Measurements from ENCODE around the gene CMC4.
A peak's percentile ranks its signal among the peaks of the same experiment; 100 is the strongest.

The CMC4 gene

GRCh38 chrX:155053656-155054055, 17.3 kb downstream of the CMC4 start:
- no peak for DNase-seq (ENCODE audit: low read depth in 3 of 3)

- no peak for DNase-seq (ENCODE audit: low read depth in 3 of 3)
These were observed 18.0 kb downstream of the CMC4 start for GRCh38 chrX:155052738-155053498.

- DNase-seq (ENCODE audit: low read depth in 3 of 3): peak in 1 of 3 donors; percentile 49
These were observed 21.8 kb downstream of the CMC4 start for GRCh38 chrX:155048977-155049619.

- DNase-seq (ENCODE audit: low read depth in 3 of 3): no peak
These were observed 24.0 kb downstream of the CMC4 start for GRCh38 chrX:155046811-155047528.

- no peak for DNase-seq (ENCODE audit: low read depth in 3 of 3)
These were observed 24.7 kb downstream of the CMC4 start for GRCh38 chrX:155046129-155046810.

- no peak for DNase-seq (ENCODE audit: low read depth in 3 of 3)
These were observed 35.2 kb downstream of the CMC4 start for GRCh38 chrX:155035688-155036087.

GRCh38 chrX:155031657-155032056, 39.3 kb downstream of the CMC4 start:
- no peak for DNase-seq (ENCODE audit: low read depth in 3 of 3)

- DNase-seq (ENCODE audit: low read depth in 3 of 3): no peak
These were observed 42.1 kb downstream of the CMC4 start for GRCh38 chrX:155028877-155029291.

GRCh38 chrX:155028129-155028528, 42.8 kb downstream of the CMC4 start:
- no peak for DNase-seq (ENCODE audit: low read depth in 3 of 3)

GRCh38 chrX:155027509-155028066, 43.3 kb downstream of the CMC4 start:
- DNase-seq (ENCODE audit: low read depth in 3 of 3): no peak

- peak; percentile 72 to 89 (median 78) for DNase-seq (ENCODE audit: low read depth in 3 of 3)
These were observed 44.0 kb downstream of the CMC4 start, which contains the start of gene FUNDC2 for GRCh38 chrX:155026727-155027508. TSS of gene FUNDC2 (plus strand) at chrX:155026844. CDS start at chrX:155026939, 95 bp downstream.

- no peak for DNase-seq (ENCODE audit: low read depth in 3 of 3)
These were observed 44.6 kb downstream of the CMC4 start for GRCh38 chrX:155026420-155026726.

- no peak for DNase-seq (ENCODE audit: low read depth in 3 of 3)
These were observed 46.8 kb downstream of the CMC4 start for GRCh38 chrX:155023907-155024833.

- DNase-seq (ENCODE audit: low read depth in 3 of 3): no peak
These were observed 48.4 kb downstream of the CMC4 start, which contains the start of gene F8 for GRCh38 chrX:155022585-155022984. TSS of gene F8 (minus strand) at chrX:155022723. CDS start at chrX:155022552, 171 bp downstream.

- DNase-seq (ENCODE audit: low read depth in 3 of 3): no peak
These were observed 50.3 kb downstream of the CMC4 start for GRCh38 chrX:155020591-155020990.
